Fibroblast of pulmonary artery (primary cell): ENCODE results near the gene SGSM2.

Experiments
- DNase-seq: peaks from one replicate; pipeline ENCODE4 v3.0.0-alpha.2; 2010; ENCODE audit warnings: low read depth
- H3K4me3 ChIP-seq: replicated peaks from 2 replicates; pipeline ENCODE4 v1.5.1; 2011; ENCODE audit warnings: low read depth, mild to moderate bottlenecking, control low read depth, low read length, moderate library complexity
- TF ChIP-seq, protein P1 (sequence below): IDR thresholded peaks from 2 replicates; pipeline ENCODE4 v1.5.1; 2011; ENCODE audit warnings: mild to moderate bottlenecking, control low read depth, low read length, inconsistent platforms; ENCODE audit errors: missing control alignments

The SGSM2 gene

DNA sequence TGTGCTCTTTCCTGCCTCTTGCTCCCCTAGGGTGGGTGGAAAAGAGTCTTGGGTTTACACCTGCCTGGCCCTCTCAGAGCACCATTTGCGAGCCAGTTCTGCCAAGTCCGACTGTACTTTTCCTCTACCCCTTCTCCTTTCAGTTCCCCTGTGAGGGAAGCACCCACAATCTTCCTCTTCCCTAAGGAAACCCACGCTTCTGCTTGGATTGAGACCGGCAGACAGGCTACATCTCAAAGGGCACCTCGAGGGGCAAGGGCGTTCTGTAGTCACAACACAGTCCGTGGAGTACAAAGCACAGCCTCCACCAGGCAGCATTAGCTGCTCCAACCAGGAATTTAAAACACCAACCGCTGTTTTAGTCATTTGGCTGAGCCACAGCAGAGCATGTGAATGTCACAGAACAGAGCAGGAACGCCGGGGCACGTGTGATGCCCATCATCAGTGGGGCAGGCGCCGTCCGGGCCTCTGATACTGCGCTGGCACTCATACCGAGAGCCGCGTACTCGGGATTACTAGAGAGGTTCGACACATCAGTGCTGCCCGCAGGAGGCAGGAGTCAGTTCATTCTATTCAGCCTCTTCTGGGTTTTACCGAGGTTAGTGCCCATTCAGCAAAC lies 77.3 kb downstream of the SGSM2 start:
- TF ChIP-seq, protein P1, sequence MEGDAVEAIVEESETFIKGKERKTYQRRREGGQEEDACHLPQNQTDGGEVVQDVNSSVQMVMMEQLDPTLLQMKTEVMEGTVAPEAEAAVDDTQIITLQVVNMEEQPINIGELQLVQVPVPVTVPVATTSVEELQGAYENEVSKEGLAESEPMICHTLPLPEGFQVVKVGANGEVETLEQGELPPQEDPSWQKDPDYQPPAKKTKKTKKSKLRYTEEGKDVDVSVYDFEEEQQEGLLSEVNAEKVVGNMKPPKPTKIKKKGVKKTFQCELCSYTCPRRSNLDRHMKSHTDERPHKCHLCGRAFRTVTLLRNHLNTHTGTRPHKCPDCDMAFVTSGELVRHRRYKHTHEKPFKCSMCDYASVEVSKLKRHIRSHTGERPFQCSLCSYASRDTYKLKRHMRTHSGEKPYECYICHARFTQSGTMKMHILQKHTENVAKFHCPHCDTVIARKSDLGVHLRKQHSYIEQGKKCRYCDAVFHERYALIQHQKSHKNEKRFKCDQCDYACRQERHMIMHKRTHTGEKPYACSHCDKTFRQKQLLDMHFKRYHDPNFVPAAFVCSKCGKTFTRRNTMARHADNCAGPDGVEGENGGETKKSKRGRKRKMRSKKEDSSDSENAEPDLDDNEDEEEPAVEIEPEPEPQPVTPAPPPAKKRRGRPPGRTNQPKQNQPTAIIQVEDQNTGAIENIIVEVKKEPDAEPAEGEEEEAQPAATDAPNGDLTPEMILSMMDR = no peak
- no peak overlapping the region for H3K4me3 ChIP-seq
- DNase-seq = no peak

DNA sequence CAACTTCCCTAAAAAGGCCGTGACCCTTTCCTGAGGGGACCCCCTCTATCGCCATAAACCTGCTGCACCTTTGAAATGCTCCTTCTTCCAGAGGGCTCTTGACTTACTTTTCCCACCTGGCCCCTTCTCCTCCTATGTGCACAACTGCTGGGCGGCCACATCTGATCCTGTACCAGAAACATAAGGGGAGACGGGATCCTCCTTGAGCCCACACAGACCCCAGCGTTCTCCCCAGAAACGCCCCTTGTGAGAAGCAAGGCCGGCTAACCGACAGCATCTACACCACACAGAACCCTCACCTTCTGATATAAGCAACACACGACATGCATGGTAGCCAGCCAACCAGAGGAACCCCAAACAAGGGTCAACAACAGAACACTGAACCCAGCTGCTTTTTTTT lies 77.8 kb downstream of the SGSM2 start:
- no peak for DNase-seq
- H3K4me3 ChIP-seq = no peak overlapping the region
- TF ChIP-seq, protein P1 = no peak

DNA sequence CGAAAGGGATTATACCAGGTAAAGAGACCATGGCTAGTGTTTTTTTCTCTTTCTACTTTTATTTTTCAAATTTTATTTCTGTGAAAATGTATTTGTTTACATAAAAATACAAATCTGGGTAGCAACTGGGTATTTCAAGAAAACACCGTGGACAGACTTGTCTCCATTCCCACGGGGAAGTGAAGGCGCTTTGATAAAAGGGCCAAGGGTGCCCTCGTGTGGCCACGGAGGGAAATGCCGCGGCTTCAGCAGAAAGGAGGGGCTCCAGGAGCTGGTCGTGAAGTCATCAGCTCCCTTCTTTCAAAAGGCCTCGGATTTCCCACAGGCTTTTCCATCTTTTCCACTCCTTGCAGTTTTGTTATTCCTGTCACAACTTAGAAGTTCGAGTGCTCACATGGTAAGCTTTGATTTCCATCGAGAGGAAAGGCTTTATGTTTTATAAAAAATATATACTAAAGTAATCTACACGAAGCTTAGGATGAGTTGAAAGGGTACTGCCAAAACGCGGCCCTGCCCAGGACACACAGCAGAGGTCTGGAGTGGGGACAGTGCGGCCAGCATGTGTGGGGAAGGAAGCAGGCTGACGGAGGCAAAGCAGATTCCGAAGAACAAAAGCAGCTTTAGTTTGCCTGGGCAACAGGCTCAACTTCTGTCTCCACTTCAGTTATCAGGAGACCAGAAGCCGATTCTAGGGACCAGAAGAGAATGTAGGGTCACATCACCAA lies 78.9 kb downstream of the SGSM2 start:
- DNase-seq = peak; percentile 92
- H3K4me3 ChIP-seq = no peak overlapping the region
- TF ChIP-seq, protein P1 = peak; percentile 89

DNA sequence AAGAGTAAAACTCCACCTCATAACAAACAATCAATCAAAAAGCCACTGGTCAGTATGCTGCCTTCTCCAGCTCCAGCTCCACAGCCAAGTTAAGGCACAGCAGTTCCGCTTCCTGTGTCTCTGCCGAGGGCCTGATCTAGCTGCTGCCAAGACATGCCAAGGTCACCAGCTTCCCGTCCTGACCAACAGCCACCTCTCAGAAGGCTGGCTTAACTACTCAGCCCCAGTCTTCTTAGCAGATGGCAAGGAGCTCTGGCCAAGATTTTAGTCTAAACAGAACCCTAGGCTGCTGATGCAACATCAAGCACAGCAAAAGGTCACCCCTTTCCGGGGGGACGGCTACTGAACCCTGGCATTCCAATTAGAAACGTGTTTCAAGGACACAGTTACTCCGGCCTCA lies 81.3 kb downstream of the SGSM2 start:
- no peak overlapping the region for H3K4me3 ChIP-seq
- DNase-seq = no peak

DNA sequence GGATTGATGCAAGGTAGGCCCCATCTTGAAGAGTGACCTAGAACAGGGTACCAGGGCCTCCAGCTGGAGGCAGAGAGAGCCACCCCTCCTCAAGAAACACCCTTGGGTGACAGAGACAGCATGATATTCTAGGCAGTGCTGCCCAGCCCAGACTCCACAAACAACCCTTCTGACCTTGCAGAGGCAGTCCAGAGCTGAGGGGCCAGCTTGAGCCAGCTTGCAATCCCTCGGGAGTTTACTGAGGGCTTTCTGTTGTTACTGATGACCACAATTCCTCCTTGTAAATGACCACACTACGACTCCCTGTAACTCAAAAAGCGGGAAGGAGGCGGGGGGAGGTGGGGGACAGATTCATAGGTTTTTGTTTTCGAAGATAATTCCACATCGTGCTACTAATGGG lies 82.2 kb downstream of the SGSM2 start:
- no peak overlapping the region for H3K4me3 ChIP-seq
- TF ChIP-seq, protein P1 = no peak

More for the DNA sequence above, 81.3 kb downstream of the SGSM2 start:
- TF ChIP-seq, protein P1 = no peak

DNA sequence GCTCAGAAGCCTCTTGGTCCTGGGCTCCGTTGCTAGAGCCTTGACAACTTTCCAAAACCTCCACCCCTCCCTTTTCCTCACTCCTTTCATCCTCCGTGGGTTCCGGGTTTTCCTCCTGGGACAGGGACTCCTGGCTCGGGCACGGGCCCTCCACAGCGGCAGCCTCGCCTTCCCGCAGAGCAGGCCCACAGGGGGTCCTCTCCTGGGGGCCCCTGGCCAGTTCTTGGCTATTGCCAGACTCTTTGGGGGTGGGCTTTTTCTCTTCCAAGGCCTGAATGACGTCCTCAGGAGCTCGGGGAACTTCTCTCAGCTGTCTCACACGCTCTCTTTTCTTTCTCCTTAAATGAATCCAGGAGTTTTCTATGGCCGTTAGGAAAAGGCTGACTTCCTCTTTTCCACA lies 82.9 kb downstream of the SGSM2 start:
- DNase-seq = no peak
- TF ChIP-seq, protein P1 = no peak
- H3K4me3 ChIP-seq = no peak overlapping the region

More for the DNA sequence above, 82.2 kb downstream of the SGSM2 start:
- no peak for DNase-seq
